GM19035 (cell line): ENCODE data around the gene ENTHD1.

Source experiments
- ATAC-seq: cut with Tn5 transposase; IDR thresholded peaks from one replicate; pipeline ENCODE4 v1.9.1; 2021; ENCODE audit not compliant: unreplicated experiment

Gene ENTHD1

GRCh38 chr22:39893526-39893925 lies at the start of gene ENTHD1:
Gene ENTHD1 (minus strand): TSS chr22:39893760. CDS start chr22:39887748, 6,012 bp downstream.
- ATAC-seq = no peak

GRCh38 chr22:39943337-39943736 lies 49.8 kb upstream of the ENTHD1 start:
- no peak for ATAC-seq

DNA sequence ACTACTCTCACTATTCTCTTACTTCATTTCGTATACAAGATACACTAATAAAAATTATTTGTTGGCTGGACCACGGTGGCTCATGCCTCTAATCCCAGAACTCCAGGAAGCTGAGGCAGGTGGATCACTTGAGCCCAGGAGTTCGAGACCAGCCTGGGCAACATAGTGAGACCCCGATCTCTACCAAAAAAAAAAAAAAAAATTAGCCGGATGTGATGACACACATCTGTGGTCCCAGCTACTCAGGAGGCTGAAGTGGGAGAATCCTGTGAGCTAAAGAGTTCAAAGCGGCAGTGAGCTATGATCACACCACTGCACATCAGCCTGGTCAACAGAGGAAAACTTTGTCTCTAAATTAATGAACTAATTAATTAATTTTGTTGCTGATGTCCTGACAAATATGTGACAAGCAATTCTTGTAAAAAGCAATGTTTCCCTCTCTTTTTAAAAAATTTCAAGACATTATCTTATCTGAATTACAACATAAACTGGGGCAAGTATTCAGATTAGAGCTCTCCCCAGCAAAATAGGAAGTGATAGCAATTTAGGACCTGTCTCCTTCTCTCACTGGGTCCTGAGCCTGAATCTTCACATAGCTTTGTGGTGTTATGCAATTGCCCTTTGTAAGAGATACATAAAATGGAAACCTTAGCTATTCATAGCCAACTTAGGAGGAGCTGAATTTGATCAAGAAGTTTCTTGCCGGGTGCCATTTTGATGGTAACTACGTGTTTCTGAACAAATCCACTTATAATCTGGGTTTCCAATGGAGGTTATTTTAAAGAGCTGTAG lies 49.1 kb upstream of the ENTHD1 start:
- ATAC-seq = no peak

GRCh38 chr22:39941601-39942000 lies 48.0 kb upstream of the ENTHD1 start:
- ATAC-seq = no peak

DNA sequence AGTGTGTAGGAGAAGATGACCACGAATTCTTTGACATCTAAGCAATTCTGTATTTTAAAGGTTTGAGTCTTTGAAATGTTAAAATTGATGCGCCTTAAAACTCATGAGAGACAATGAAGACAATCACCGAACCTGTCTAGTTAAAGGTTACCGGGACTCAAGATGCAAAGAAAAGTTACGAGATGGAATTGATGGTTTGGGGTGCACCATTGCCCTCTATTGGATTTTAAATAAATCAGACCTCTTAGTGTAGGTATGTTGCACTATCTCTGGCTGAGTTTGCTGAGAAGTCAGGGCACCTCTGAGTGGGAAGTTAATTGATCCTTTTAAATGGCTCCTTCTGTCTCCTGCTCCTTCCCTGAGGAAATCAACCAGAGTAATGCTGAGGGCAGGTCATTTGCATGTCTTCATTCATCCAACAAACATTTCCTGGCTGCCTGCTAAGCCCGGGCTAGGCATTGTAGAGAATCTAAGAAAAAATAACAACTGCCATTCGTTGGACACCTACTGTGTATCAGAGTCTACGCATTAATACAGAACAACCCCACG lies 47.3 kb upstream of the ENTHD1 start:
- ATAC-seq = no peak

DNA sequence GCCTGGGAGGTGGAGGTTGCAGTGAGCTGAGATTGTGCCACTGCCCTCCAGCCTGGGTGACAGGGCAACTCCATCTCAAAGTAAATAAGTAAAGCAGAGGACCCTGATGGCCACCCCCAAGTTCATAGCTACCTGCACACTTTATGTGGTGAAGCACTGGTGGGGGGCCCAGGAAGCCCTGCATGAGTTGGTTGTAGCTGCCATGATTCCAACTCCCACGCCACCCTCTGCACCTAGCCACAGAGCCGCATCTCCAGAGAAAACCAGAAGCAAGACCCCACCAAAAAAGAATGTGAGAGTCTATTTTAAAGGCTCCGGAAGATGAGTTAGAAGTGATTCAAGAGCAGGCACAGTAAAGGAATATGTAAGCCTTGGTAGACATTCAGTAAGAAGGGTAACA lies 46.3 kb upstream of the ENTHD1 start:
- no peak for ATAC-seq

- no peak for ATAC-seq
Measured at GRCh38 chr22:39938509-39939111, 45.0 kb upstream of the ENTHD1 start.

DNA sequence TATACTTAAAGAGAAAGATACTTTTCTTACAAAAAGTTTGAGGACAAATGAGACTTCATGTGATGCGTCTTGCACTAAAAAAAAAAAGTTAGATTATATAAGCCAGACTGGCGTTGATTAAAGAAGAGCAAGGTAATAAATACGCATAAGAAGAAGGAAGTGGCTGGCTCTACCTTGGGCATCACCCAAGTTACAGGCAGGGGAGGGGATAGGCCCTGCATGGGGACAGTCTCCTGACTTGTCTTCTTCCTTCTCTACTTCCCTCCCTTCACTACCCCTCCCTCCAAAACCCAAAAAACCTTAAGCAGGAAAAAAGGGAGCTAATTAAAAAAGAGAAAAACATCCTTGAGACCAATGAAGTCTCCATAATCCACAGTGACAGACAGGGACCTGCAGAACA lies 44.3 kb upstream of the ENTHD1 start:
- ATAC-seq = no peak

DNA sequence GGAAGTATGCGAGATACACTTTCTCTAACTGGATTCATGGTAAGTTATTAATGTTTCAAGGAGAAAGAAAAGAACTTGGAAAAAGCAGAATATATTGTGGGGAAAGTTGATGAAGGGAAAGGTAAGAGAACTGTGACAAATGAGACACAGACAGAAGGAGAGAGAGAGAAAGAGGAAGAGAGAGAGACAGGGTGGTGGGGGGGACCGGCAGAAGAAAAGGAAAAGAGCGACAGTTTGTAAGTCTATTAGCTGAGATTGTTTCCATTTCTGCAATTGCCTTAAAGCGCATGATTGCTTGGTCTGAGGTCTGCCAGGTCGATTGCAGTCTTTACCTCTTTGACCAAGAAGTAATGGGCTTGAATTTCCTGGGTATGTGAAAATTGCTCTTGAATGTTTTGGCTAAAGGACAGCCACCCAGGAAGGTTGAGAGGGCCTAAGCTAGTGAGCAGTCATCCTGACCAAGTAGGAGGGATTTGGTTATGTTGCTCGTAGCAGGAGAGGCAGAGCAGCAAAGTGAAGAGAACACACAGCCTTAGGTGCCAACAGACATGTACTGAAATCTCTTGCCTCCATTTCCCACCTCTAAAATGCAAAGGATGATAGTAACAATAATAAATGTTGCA lies 43.1 kb upstream of the ENTHD1 start:
- no peak for ATAC-seq

DNA sequence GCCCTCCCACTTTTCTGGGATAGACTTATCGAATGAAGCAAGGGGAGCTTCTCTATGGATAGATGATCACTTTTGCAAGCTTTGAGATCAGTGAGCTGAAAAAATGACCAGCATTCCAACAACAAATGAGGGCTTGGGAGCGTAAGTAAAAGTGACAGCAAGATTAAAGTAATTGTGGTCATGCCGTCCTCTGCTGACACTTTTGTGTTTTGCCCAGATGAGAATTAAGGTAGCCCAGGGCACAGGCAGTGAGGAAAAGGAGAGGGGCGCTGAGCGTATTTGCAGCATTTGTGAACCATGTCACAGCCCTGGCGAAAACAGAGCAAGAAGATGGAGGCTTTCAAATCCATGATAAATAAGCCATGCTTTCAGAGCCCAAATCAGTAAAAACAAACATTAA lies 42.1 kb upstream of the ENTHD1 start:
- no peak for ATAC-seq

GRCh38 chr22:39935116-39935515 lies 41.6 kb upstream of the ENTHD1 start:
- no peak for ATAC-seq

DNA sequence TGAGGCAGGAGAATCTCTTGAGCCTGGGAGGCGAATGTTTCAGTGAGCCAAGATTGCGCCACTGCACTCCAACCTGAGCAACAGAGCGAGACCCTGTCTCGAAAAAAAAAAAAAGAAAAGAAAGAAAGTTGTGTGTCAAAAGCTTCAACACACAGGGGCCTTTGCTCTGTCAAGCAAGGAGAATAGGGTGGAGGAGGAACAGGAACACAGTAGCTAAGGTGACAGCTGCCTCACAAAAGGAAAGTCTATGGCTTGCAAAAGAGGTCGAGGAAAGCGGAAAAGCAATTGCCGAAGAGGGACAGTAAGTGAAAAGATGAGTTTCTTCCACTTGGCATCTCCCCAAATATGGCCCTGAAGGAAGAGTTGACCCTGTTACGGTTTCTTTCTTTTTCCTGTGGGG lies 40.2 kb upstream of the ENTHD1 start:
- ATAC-seq = no peak

GRCh38 chr22:39932918-39933649 lies 39.5 kb upstream of the ENTHD1 start:
- ATAC-seq = no peak

- ATAC-seq = no peak
Measured at GRCh38 chr22:39932166-39932565, 38.6 kb upstream of the ENTHD1 start.

GRCh38 chr22:39931251-39931650 lies 37.7 kb upstream of the ENTHD1 start:
- ATAC-seq = no peak

- no peak for ATAC-seq
Measured at GRCh38 chr22:39928536-39929520, 35.3 kb upstream of the ENTHD1 start.

- no peak for ATAC-seq
Measured at GRCh38 chr22:39927544-39927943, 34.0 kb upstream of the ENTHD1 start.

DNA sequence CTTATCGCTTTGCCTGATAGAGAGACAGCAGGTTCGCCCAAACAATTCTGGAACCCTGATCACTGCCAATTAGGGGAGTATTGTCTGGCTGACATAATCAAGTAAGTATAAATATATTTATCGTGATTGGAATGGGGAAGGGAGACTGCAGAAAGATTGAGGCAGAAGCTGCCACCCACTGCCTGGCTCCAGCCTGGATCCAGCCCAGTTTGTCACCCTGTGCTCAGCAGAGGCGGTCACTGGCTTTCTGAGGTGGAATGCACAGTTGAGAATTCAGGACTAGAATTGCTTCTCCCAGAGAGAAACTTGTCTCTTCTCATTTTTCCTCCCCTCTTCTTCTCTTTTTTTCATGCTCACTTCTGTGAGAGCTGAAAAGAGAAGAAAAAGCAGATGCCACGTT lies 33.2 kb upstream of the ENTHD1 start:
- no peak for ATAC-seq

DNA sequence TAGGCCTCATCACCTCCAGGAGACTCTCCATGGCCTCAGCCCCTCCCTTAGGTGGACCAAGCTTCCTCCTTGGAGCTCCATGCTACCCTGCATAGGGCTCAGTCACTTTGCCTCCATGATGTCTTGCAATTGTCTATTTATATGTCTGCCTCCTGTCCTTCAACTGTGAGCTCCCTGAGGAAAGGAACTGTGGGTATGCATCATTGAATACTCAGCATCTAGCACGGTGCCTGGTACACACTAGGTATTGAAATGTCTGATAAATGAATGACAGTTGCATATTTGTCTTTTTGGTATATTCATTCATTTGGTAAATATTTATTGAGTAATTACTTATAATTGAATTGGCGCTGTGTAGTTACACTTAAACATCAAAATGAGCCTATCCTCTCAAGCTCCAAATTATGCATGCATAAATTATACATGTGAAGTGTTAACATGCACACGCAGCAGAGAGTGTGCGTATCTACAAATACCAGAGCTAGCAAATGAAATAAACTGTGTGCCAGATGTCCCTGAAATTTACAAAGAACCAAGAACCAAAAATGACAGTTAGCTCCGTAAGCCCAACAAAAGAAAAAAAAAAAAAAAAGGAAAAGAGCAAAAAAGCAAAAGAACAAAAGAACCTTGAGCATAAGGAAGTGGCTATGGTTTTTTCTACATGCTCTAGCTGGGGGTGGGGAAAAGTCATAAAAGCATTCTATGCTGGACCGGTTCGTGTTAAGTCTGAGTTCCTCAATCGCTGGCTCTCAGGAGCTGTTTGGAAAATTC lies 32.5 kb upstream of the ENTHD1 start:
- no peak for ATAC-seq
